GM03348 (cell line): ENCODE measurements around the gene KCNE5.
"Not testable (repeated sequence)": the region's sequence is repeated elsewhere in the genome, so short reads cannot be mapped to it uniquely, and the experiment has no call there.

ENCODE experiments used
- DNase-seq: peaks from one replicate; pipeline ENCODE4 v3.0.0; 2012; ENCODE audit warnings: low spot score

KCNE5 gene

DNA sequence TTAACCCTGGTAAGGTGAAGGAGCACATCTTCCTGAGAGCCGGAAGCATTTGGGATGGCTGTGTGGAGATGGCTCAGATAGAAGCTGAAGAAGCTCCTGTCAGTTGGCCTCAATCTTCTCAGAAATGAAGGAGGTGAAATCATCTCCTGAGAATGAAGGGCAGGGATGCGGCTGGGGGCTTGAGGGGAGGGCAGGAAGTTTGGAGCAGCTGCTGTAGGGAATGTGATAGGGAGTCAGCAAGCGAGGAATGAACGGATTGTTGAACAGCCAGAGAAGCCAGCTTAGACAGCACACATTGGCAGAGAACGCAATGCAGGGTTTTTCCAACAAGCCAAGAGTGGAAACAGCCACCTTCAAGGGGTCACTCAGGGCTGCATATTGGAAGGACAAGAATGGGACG lies 10.0 kb downstream of the KCNE5 start:
- DNase-seq = no peak

DNA sequence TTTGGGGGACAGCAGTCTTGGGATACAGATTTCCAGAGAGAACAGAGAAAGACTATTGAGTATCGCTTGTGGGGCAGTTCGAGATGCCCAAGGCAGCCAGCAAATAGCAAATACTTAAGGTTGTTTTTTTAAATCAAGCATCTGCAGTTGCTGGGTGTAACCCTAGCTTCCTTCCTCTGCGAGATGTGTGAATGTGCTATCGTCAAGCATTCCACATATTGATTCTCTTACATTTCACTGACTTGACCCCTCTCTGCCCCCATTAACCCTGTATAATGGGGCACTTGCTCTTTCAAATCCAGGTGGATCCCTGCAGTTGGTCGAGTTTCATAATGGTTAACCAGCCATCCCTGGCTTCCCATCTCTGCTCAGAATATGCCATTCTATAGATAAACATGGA lies 23.5 kb downstream of the KCNE5 start:
- no peak for DNase-seq

DNA sequence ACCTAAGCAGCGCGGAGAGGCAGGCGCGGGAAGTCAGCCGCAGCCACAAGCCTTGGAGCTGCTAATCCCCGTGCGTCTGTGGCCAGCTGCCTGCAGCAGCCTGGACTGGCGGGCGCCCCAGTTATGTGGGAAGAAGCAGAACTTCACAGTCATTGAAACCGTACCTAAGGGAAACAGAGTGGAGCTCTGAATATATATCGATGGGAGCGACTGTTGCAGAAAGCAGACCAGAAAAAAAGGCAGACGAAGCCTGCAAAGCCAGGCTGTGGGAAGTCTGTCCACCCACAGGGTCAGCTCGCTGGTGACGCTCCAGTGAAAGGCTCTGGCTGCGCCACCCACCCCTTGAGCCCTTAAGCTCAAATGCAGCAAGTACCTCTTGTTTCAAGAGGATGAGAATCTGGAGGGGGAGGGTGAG lies 24.7 kb downstream of the KCNE5 start:
- DNase-seq = peak; percentile 7

DNA sequence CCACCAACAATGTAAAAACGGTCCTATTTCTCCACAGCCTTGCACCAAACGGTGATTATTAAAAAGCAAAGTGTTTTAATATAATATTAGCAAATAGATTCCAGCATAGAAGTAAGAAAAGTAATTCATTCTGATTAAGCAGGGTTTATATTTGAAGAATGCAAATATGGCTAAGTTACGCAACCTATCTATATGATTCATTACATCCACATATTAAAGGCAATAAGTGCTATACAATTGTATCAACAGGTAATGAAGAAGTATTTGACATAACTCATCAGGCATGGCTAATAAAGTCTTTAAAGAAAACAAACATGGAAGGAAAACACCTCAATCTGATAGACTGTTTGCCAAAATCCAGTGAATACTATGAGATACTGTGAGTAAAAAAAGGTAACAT lies 29.0 kb downstream of the KCNE5 start:
- DNase-seq = no peak

DNA sequence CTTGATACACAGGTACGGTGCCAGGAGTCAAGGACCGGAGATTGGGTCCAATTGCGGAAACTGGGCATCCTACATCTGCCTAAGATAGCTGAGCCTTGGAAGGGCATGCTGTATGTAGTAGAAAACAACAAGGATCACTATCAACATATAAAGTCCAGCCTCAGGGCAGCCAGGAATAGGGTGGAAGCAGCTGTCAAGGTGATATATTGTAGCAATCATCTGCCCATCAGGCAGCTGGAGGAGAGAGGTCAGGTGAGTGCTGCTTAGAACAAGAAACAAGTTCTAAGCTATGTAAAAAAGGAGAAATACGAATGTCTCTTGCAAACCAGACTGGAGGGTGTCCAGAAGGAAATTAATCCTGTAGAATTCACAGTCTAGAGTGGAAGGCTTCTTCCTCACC lies 34.8 kb downstream of the KCNE5 start:
- no peak for DNase-seq

DNA sequence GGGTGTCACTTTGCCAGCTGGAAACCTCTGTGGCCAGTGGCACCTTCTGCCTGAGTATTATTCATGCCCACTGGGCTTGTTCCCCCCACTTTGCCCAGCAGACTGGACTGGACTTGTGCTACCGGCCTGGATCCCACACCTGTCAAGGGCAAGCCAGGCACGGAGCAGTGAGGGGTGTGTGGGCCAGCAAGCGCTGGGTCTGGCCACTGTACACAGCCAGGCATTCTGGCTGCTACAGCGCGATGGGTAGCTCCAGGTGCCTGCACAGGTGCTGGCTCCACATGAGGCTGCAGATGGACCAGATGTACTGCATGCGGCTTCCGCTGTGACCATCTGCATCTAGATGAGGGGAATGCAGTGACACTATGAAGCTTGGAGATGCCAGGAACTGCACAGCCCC lies 39.5 kb downstream of the KCNE5 start:
- no peak for DNase-seq

- no peak for DNase-seq
Measured at GRCh38 chrX:109578916-109579315, 46.1 kb downstream of the KCNE5 start.

GRCh38 chrX:109577055-109577454 lies 47.9 kb downstream of the KCNE5 start:
- DNase-seq = no peak

DNA sequence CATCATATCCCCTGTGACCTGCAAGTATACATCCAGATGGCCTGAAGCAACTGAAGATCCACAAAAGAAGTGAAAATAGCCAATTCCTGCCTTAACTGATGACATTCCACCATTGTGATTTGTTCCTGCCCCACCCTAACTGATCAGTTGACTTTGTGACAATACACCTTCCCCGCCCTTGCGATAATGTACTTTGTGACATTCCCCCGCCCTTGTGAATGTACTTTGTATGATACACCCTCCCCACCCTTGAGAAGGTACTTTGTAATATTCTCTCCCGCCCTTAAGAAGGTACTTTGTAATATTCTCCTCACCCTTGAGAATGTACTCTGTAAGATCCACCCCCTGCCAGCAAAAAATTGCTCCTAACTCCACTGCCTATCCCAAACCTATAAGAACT lies 48.9 kb downstream of the KCNE5 start:
- DNase-seq = not testable (repeated sequence)
